ENCODE results near the gene MYCBP. TPM values are rescaled to one million over a fixed set of nuclear protein-coding genes. Genes with fewer than 3 reads are reported as not detected.

The MYCBP gene
- total and polyA plus RNA-seq, 2 of the 13 experiments (the other 11 are each of a cell fraction or from before 2014, with no cell fraction given) = 11.4 to 30.4 TPM

- TF ChIP-seq ARNT (IDR thresholded peaks at IDR 0.05) = no peak
- TF ChIP-seq MTERF4 (CRISPR knock-in tag; IDR thresholded peaks at IDR 0.05) = no peak; the same call in 1 of the 2 replicates
- no peak for TF ChIP-seq PHF5A (CRISPR knock-in tag; IDR thresholded peaks at IDR 0.05; ENCODE audit: low read depth, unreplicated experiment)
- no peak for TF ChIP-seq ATF2 (CRISPR knock-in tag; IDR thresholded peaks at IDR 0.05)
- TF ChIP-seq MNT (IDR thresholded peaks at IDR 0.05) = peak; percentile 52
- no peak for TF ChIP-seq ZNF546 (CRISPR knock-in tag; conservative IDR thresholded peaks at IDR 0.05)
- no peak for TF ChIP-seq ZNF484 (CRISPR knock-in tag; IDR thresholded peaks at IDR 0.05; ENCODE audit: borderline replicate concordance, low read depth)
- no peak for TF ChIP-seq ZNF556 (CRISPR knock-in tag; IDR thresholded peaks at IDR 0.05; ENCODE audit: borderline replicate concordance)
- no peak for TF ChIP-seq ZBED4 (CRISPR knock-in tag; IDR thresholded peaks at IDR 0.05; ENCODE audit: borderline replicate concordance)
- TF ChIP-seq UBTF (CRISPR knock-in tag; IDR thresholded peaks at IDR 0.05) = peak; percentile 86
- TF ChIP-seq SRSF9 (IDR thresholded peaks at IDR 0.05; ENCODE audit: borderline replicate concordance, insufficient read depth, low read depth, low read length, poor library complexity, severe bottlenecking) = no peak
- TF ChIP-seq TMF1 (CRISPR knock-in tag; IDR thresholded peaks at IDR 0.05; ENCODE audit: low read depth) = peak; percentile 35; the same call in 1 of the 2 replicates
- peak; percentile 18; the same call in 1 of the 2 replicates for TF ChIP-seq ZNF772 (CRISPR knock-in tag; IDR thresholded peaks at IDR 0.05)
- no peak for TF ChIP-seq GTF2F1 (IDR thresholded peaks at IDR 0.05; ENCODE audit: low read length)
- TF ChIP-seq ZNF329 (CRISPR knock-in tag; IDR thresholded peaks at IDR 0.05; ENCODE audit: low read depth) = no peak
- TF ChIP-seq TCF12 (IDR thresholded peaks at IDR 0.05) = no peak
- TF ChIP-seq TCF12 (CRISPR knock-in tag; IDR thresholded peaks at IDR 0.05) = no peak
- TF ChIP-seq SCMH1 (CRISPR knock-in tag; IDR thresholded peaks at IDR 0.05; ENCODE audit: borderline replicate concordance) = no peak
Observed at GRCh38 chr1:38873027-38873969, at the start of gene MYCBP (continued).

Data from HepG2 (cell line).